Lung (tissue), 12 donors: ENCODE results near the gene VKORC1. TPM values are rescaled to one million over a fixed set of nuclear protein-coding genes. Genes with fewer than 3 reads are reported as not detected.
A peak's percentile ranks its signal among the peaks of the same experiment; 100 is the strongest.

Experiments
- ATAC-seq: fragments of 200-7000 bp; cut with Tn5 transposase; one replicate; pipeline ENCODE4 v1.9.1; 2020; ENCODE audit warnings: moderate number of reproducible peaks; ENCODE audit not compliant: insufficient read depth, low FRiP score
- DNase-seq, 3 donors: peaks; one replicate each; pipeline ENCODE4 v3.0.0-alpha.2; 2013 to 2017
- H3K27ac ChIP-seq, 2 donors: one replicate each; pipeline ENCODE4 v1.5.1; 2013; ENCODE audit warnings: mild to moderate bottlenecking in 2 of 2, moderate library complexity in 2 of 2, control low read depth in 1 of 2, inconsistent platforms in 1 of 2, low read depth in 1 of 2, low read length in 1 of 2
- H3K27me3 ChIP-seq, 3 donors: one replicate each; pipeline ENCODE4 v1.5.1; 2013; ENCODE audit warnings: low read length in 2 of 3; ENCODE audit not compliant: control insufficient read depth in 3 of 3, insufficient read depth in 3 of 3
- H3K36me3 ChIP-seq, 4 donors: one replicate each; pipeline ENCODE4 v1.5.1; 2013; ENCODE audit warnings: low read length in 4 of 4, mild to moderate bottlenecking in 1 of 4, moderate library complexity in 1 of 4; ENCODE audit not compliant: control insufficient read depth in 4 of 4, insufficient read depth in 4 of 4
- H3K4me1 ChIP-seq, 5 donors: one replicate each; pipeline ENCODE4 v1.5.1; 2013; ENCODE audit warnings: low read length in 5 of 5, mild to moderate bottlenecking in 2 of 5, moderate library complexity in 1 of 5; ENCODE audit not compliant: control insufficient read depth in 5 of 5, insufficient read depth in 5 of 5
- H3K4me3 ChIP-seq: one replicate; pipeline ENCODE4 v1.5.1; 2013; ENCODE audit warnings: mild to moderate bottlenecking, control low read depth, moderate library complexity
- H3K9ac ChIP-seq, 2 donors: one replicate each; pipeline ENCODE4 v1.5.1; 2013; ENCODE audit warnings: low read length in 2 of 2, control low read depth in 1 of 2; ENCODE audit not compliant: insufficient read depth in 1 of 2
- H3K9me3 ChIP-seq, 4 donors: one replicate each; pipeline ENCODE4 v1.5.1; 2013; ENCODE audit warnings: low read length in 3 of 4, mild to moderate bottlenecking in 1 of 4, moderate library complexity in 1 of 4; ENCODE audit not compliant: control insufficient read depth in 4 of 4, insufficient read depth in 3 of 4
- CTCF ChIP-seq: IDR thresholded peaks from 2 replicates; pipeline ENCODE4 v1.5.1; 2012; ENCODE audit warnings: mild to moderate bottlenecking; ENCODE audit errors: control extremely low read depth, extremely low read depth
- WGBS, 2 donors: extraction: QIAGEN DNeasy Blood & Tissue Kit; methylation state at CpG; one replicate each; pipeline ENCODE4 v1.1.7; 2013; 5-methylcytosine and 5-hydroxymethylcytosine counted together
- polyA plus RNA-seq, 2 donors: library from polyadenylated mRNA; stranded (reverse); fragments of 200-250 nt; gene quantifications; one replicate each; pipeline ENCODE4 v1.2.1, GENCODE V29; 2013
- total RNA-seq, 2 donors: library from RNA; depleted of rRNA in 1 of 2; stranded (reverse); fragments of >200 nt in 1 of 2; gene quantifications; one replicate each; pipeline ENCODE4 v1.2.1, GENCODE V29; 2014 to 2021
- donor health status: control.
- donor health status: control.
- donor health status: Bipolar disorder and iron deficiency.
- donor health status: healthy.
- donor health status: DM: yes; HTN: yes; CAD: no.

Gene VKORC1
- total and polyA plus RNA-seq, 4 donors: 49.4 to 118 (median 70.5) TPM

DNA sequence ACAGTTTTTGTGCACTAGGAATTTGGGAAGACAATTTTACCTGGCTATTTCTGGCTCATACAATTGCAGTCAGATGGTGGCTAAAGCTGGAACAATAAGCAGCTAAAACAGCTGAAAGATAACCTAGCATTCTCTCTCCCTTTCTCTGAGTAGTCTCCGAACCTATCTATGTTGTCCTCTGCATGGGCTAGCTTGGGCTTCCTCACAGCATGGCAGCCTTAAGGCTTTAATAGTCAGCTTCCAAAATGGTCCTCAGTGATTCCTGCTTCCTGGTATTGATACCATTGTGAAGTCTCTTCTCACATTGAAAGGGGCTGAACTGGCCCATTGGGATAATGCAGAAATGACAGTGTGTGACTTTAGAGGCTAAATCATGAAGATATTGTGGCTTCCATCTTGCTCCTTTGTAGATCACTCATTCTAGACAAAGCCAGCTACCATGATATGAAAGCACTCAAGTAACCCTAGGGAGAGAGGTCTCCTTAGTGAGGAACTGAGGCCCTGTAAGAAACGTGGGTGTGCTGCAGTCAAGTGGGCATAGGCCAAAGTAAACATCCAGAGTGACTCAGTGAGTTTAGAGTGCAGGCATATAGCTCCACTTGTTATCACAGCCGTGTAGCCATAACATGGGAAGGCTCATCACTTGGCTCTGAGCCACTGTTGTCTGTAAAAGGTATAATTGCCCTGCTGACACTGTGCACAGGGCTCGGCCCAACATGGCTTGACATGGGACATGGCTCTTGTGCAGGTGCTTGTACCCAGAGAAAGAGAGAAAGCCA, 5.5 kb upstream of the VKORC1 start:
- Histone ChIP-seq H3K4me1 (no peaks in the 10 kb centered on the region), H3K9me3 (no peaks in the 10 kb centered on the region), H3K9ac (no peak overlapping the region), H3K4me3 (no peak overlapping the region), H3K36me3 (no peaks in the 10 kb centered on the region), H3K27me3 (no peaks in the 10 kb centered on the region), H3K27ac (no peak overlapping the region)
- no peak for TF ChIP-seq CTCF
- 63 to 84% methylated on average over 4 of the region's 4 CpGs for WGBS, 2 donors
- ATAC-seq: no peak
- DNase-seq: no peak

DNA sequence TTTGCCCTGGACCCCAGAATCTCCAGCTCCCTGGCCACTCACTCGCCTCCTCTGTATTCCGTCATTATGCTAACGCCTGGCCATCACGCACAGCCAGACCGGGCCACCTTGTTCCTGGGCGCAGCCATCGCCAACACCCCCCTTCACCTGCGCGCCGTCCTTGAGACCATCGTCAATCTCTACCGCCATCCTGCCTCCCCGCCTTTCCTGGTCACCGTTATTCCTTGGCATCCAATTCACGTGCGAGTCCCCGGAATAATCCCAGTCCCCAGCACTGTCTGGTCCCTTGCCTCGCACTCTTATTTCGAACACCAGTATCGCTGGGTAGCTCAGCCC, 541 bp downstream of the VKORC1 start:
- DNase-seq (peak in 2 of 3 donors; percentile 23 to 38), ATAC-seq (no peak)
- Histone ChIP-seq H3K9ac (peak overlapping the region; percentile 58 to 73), H3K27me3 (no peaks in the 10 kb centered on the region), H3K4me1 (peaks cover 0 to 4% (median 3%) of the 10 kb centered on the region in 5 donors), H3K27ac (peak overlapping the region; percentile 80 to 86), H3K4me3 (peak overlapping the region; percentile 74), H3K9me3 (no peaks in the 10 kb centered on the region), H3K36me3 (peaks cover 0 to 10% (median 2%) of the 10 kb centered on the region in 4 donors)
- 1 to 2% methylated on average over 20 of the region's 20 CpGs for WGBS, 2 donors
- TF ChIP-seq CTCF: no peak

- Histone ChIP-seq H3K27me3 (no peaks in the 10 kb centered on the region), H3K4me1 (peaks cover 0 to 4% (median 3%) of the 10 kb centered on the region in 5 donors), H3K4me3 (no peak overlapping the region), H3K9me3 (no peaks in the 10 kb centered on the region), H3K9ac (no peak overlapping the region), H3K27ac (no peak overlapping the region), H3K36me3 (peaks cover 0 to 11% (median 2%) of the 10 kb centered on the region in 4 donors)
- WGBS, 2 donors: 58 to 64% methylated on average over 17 of the region's 17 CpGs
- no peak for ATAC-seq
- TF ChIP-seq CTCF: no peak
- DNase-seq: no peak
Measured at GRCh38 chr16:31093132-31093703, 1.4 kb downstream of the VKORC1 start.
